B cell (primary cell): ENCODE results near the gene DDX28. TPM values are rescaled to one million over a fixed set of nuclear protein-coding genes. Genes with fewer than 3 reads are reported as not detected.

ENCODE experiments used
- ATAC-seq: fragments of 200-7000 bp; cut with Tn5 transposase; one replicate; pipeline ENCODE4 v1.10.0; 2021; ENCODE audit warnings: low read depth, mild to moderate bottlenecking, moderate number of reproducible peaks, moderate library complexity
- CTCF ChIA-PET: fragments of 350-600 bp; sonication (Branson Sonifier 250); formaldehyde crosslinking; loops from one replicate; lab custom pipeline; 2021; ENCODE audit warnings: antibody characterized with exemption, inconsistent platforms; lab: Charles Lee
- POLR2A ChIA-PET: fragments of 350-600 bp; sonication (Branson Sonifier 250); formaldehyde crosslinking; loops from one replicate; lab custom pipeline; 2021; ENCODE audit warnings: antibody characterized with exemption; lab: Charles Lee
- DNase-seq: peaks from one replicate; pipeline ENCODE4 v3.0.0; 2013
- H2AFZ ChIP-seq: 2 replicates; pipeline ENCODE4 v1.6.1; 2012; ENCODE audit warnings: mild to moderate bottlenecking, low read depth, low read length; ENCODE audit not compliant: insufficient read depth, poor library complexity, severe bottlenecking
- H3K27ac ChIP-seq, 2 donors: 1 replicate in 1 of 2; 2 replicates in 1 of 2; pipeline ENCODE4 v1.5.1; 2012 to 2013; ENCODE audit warnings: low read length in 2 of 2, mild to moderate bottlenecking in 2 of 2, moderate library complexity in 1 of 2
- H3K27me3 ChIP-seq, 4 experiments: fragments of 200-600 bp in 1 of 4; sonication (generic) in 1 of 4; replicated peaks in 1 of 4; 1 replicate in 2 of 4; 2 replicates in 2 of 4; pipeline versions ENCODE4 v1.6.1 to v1.7.0; 2013 to 2016; ENCODE audit warnings: low read length in 3 of 4, mild to moderate bottlenecking in 2 of 4, mixed read lengths in 1 of 4, moderate library complexity in 1 of 4; ENCODE audit not compliant: insufficient read depth in 4 of 4, control insufficient read depth in 3 of 4; ENCODE audit errors: control extremely low read depth in 1 of 4
- H3K36me3 ChIP-seq, 2 experiments: replicated peaks in 1 of 2; 1 replicate in 1 of 2; 2 replicates in 1 of 2; pipeline versions ENCODE4 v1.6.1 to v1.7.1; 2013; ENCODE audit warnings: low read length in 1 of 2; ENCODE audit not compliant: insufficient read depth in 2 of 2, control insufficient read depth in 1 of 2; ENCODE audit errors: control extremely low read depth in 1 of 2, extremely low read depth in 1 of 2
- H3K4me1 ChIP-seq, 2 donors: fragments of 200-600 bp in 1 of 2; sonication (generic) in 1 of 2; 1 replicate in 1 of 2; 2 replicates in 1 of 2; pipeline versions ENCODE4 v1.5.1 to v1.6.1; 2013 to 2017; ENCODE audit warnings: low read length in 2 of 2; ENCODE audit not compliant: control insufficient read depth in 2 of 2, insufficient read depth in 2 of 2
- H3K4me2 ChIP-seq: replicated peaks from 2 replicates; pipeline ENCODE3; 2012; ENCODE audit warnings: mild to moderate bottlenecking, low read depth, low read length; ENCODE audit not compliant: poor library complexity, severe bottlenecking
- H3K4me3 ChIP-seq, 5 experiments: fragments of 200-600 bp in 1 of 5; sonication (generic) in 1 of 5; 1 replicate in 3 of 5; 2 replicates in 2 of 5; pipeline versions ENCODE4 v1.5.1 to v1.7.0; 2011 to 2016; ENCODE audit warnings: low read length in 4 of 5, mild to moderate bottlenecking in 4 of 5, low read depth in 2 of 5, control low read depth in 1 of 5, moderate library complexity in 1 of 5; ENCODE audit not compliant: insufficient read depth in 1 of 5; ENCODE audit errors: control extremely low read depth in 1 of 5, extremely low read depth in 1 of 5
- H3K79me2 ChIP-seq: fragments of 200-600 bp; sonication (generic); one replicate; pipeline ENCODE4 v1.6.0; 2016; ENCODE audit warnings: low read length; ENCODE audit not compliant: control insufficient read depth, insufficient read depth
- H3K9ac ChIP-seq: fragments of 200-600 bp; sonication (generic); 2 replicates; pipeline ENCODE4 v1.6.1; 2017; ENCODE audit warnings: mild to moderate bottlenecking, low read length, moderate library complexity
- H3K9me3 ChIP-seq, 3 donors: one replicate each; pipeline versions ENCODE4 v1.6.1 to v1.7.1; 2013; ENCODE audit warnings: low read length in 2 of 3; ENCODE audit not compliant: control insufficient read depth in 2 of 3, insufficient read depth in 1 of 3; ENCODE audit errors: control extremely low read depth in 1 of 3
- H4K20me1 ChIP-seq: 2 replicates; pipeline ENCODE4 v1.6.0; 2012; ENCODE audit warnings: mild to moderate bottlenecking, low read length; ENCODE audit not compliant: insufficient read depth, control insufficient read depth, poor library complexity, severe bottlenecking
- H3K27ac Mint-ChIP-seq: one replicate; pipeline ENCODE4 v1.8.0; 2021; ENCODE audit warnings: mixed read lengths
- H3K27me3 Mint-ChIP-seq: one replicate; pipeline ENCODE4 v1.8.0; 2021; ENCODE audit warnings: mixed read lengths
- H3K4me1 Mint-ChIP-seq: one replicate; pipeline ENCODE4 v1.8.0; 2021; ENCODE audit warnings: mixed read lengths
- H3K4me3 Mint-ChIP-seq: one replicate; pipeline ENCODE4 v1.8.0; 2021; ENCODE audit warnings: mixed read lengths
- H3K9me3 Mint-ChIP-seq: one replicate; pipeline ENCODE4 v1.8.0; 2022; ENCODE audit warnings: mixed read lengths; ENCODE audit not compliant: insufficient read depth
- CTCF ChIP-seq: fragments of 200-600 bp; IDR thresholded peaks from one replicate; pipeline ENCODE4 v1.8.0; 2022; ENCODE audit warnings: antibody characterized with exemption, mild to moderate bottlenecking
- EZH2 ChIP-seq: IDR thresholded peaks from 2 replicates; pipeline ENCODE4 v1.6.1; 2012; ENCODE audit warnings: borderline replicate concordance, low read depth, mild to moderate bottlenecking, moderate library complexity, low read length; ENCODE audit not compliant: insufficient read depth, poor library complexity, severe bottlenecking
- WGBS: methylation state at CpG from one replicate; pipeline ENCODE4 v1.1.5; 2013; ENCODE audit warnings: missing lambda C conversion rate; ENCODE audit not compliant: insufficient coverage; 5-methylcytosine and 5-hydroxymethylcytosine counted together
- intact Hi-C: fragments of 100-400 bp; cut with micrococcal nuclease; formaldehyde crosslinking; loops from one replicate; pipeline ENCODE4 v1.10.0; 2022
- polyA plus RNA-seq: library from polyadenylated mRNA; depleted of rRNA; stranded (reverse); fragments of >200 nt; gene quantifications from 2 replicates; pipeline ENCODE4 v1.2.3, GENCODE V29; 2012
- total RNA-seq, 2 donors: library from RNA; stranded (reverse); fragments of 120-200 nt in 1 of 2; gene quantifications; 1 replicate in 1 of 2; 2 replicates in 1 of 2; pipeline versions ENCODE4 v1.2.3 to v1.2.4, GENCODE V29; 2013 to 2022

DDX28 gene
- total and polyA plus RNA-seq, 2 donors (not counting 1 experiment from before 2014, with no cell fraction given): 8.0 to 20.2 TPM

DNA sequence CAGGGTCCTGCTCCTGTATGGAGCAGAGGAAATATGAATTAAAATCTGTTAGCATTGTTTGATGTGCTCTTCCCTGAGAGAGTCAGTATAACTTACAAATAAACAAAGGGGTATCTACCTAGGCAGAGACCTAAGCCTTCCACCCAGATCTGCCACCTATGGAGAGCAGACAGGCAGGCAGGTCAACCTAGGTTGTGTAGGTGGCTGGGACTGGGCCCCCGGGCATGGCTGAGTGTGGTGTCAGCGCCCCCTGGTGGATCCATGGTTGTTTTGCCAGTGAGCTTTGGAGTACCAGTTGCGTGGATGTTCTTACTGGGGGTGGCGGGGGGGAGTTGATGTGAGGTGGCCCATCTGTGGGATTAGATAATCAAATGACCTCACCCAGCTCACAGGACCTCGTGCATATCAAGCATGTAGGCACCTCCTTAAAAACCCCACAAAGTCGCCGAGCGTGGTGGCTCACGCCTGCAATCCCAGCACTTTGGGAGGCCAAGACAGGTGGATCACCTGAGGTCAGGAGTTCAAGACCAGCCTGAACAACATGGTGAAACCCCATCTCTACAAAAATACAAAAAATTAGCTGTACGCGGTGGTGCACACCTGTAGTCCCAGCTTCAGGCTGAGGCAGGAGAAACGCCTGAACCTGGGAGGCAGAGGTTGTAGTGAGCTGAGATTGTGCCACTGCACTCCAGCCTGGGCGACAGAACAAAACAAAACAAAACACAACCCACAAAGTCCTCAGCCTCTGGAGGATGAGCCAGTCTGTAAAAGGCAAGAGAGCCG, 17.7 kb upstream of the DDX28 start:
- ChIA-PET CTCF (interaction anchor here (0.5 to 9.9 kb wide), 52 partner anchors 9 to 560 kb away, joined by 3 to 320 read pairs (median 4); partner anchors contain the start of genes ATP6V0D1, DDX28, DPEP2 and DPEP2NB), POLR2A (interaction anchor here (0.5 to 4.0 kb wide), 14 partner anchors 19 to 556 kb away, joined by 3 to 23 read pairs (median 5); partner anchors contain the start of genes NRN1L and PSMB10)
- no peaks in the 10 kb centered on the region for H3K9me3 Mint-ChIP-seq
- peaks cover 51% of the 10 kb centered on the region for H3K4me1 Mint-ChIP-seq
- intact Hi-C loops: loop anchor here (1.0 kb wide), 6 partner anchors 47 to 368 kb away; partner anchors contain the start of gene SLC12A4
- WGBS: 65% methylated on average over 6 of the region's 14 CpGs
- Histone ChIP-seq H3K4me2 (peak overlapping the region; percentile 78), H3K27ac (peak overlapping the region; percentile 14 to 82), H3K4me3 (peak overlapping the region in 4 of 5 experiments; percentile 34 to 79 (median 52)), H4K20me1 (peaks cover 53% of the 10 kb centered on the region), H3K4me1 (peaks cover 46 to 56% of the 10 kb centered on the region in 2 donors), H3K9ac (peak overlapping the region; percentile 61), H3K9me3 (no peaks in the 10 kb centered on the region), H3K27me3 (no peaks in the 10 kb centered on the region), H3K79me2 (peaks cover 90% of the 10 kb centered on the region), H2AFZ (no peak overlapping the region), H3K36me3 (peaks cover 4 to 27% of the 10 kb centered on the region in 2 experiments)
- DNase-seq (peak; percentile 90), ATAC-seq (peak; percentile 82)
- TF ChIP-seq EZH2 (no peak), CTCF (peak; percentile 84)
- peak overlapping the region; percentile 85 for H3K4me3 Mint-ChIP-seq
- peak overlapping the region; percentile 94 for H3K27ac Mint-ChIP-seq
- H3K27me3 Mint-ChIP-seq: no peaks in the 10 kb centered on the region
